GM19463 (cell line): ENCODE measurements around the gene OTOP3.
"Not testable (repeated sequence)": the region's sequence is repeated elsewhere in the genome, so short reads cannot be mapped to it uniquely, and the experiment has no call there.

Source experiments
- ATAC-seq: cut with Tn5 transposase; IDR thresholded peaks from one replicate; pipeline ENCODE4 v1.9.1; 2021; ENCODE audit warnings: mild to moderate bottlenecking, moderate library complexity; ENCODE audit not compliant: unreplicated experiment

OTOP3 gene, protein sequence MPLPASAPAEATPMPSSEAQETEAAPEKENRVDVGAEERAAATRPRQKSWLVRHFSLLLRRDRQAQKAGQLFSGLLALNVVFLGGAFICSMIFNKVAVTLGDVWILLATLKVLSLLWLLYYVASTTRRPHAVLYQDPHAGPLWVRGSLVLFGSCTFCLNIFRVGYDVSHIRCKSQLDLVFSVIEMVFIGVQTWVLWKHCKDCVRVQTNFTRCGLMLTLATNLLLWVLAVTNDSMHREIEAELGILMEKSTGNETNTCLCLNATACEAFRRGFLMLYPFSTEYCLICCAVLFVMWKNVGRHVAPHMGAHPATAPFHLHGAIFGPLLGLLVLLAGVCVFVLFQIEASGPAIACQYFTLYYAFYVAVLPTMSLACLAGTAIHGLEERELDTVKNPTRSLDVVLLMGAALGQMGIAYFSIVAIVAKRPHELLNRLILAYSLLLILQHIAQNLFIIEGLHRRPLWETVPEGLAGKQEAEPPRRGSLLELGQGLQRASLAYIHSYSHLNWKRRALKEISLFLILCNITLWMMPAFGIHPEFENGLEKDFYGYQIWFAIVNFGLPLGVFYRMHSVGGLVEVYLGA

GRCh38 chr17:74935585-74936469 lies at the start of gene OTOP3:
Gene OTOP3, plus strand, starts transcription at chr17:74935898. Its CDS starts 24 bp downstream, at chr17:74935922.
- ATAC-seq: no peak

DNA sequence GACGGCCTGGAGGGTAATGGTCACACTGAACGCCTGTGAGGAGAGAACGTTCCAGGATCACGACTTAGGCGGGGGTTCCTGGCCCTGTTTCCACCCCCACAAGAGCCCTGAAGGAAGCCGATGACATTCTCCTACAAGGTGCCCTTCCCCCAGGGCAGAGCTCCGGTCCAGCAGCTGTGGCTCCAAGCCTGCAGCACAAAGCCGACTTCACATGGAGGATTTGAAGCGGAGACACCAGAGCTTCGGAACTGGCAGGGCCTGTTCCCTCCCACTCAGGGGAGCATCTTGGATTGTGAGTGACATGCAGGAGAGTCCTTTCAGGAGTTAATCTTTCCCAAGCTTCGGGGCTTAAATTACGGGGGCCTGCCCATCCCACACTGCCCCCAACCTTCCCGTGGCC lies 47.2 kb upstream of the OTOP3 start:
- ATAC-seq: no peak

GRCh38 chr17:74890554-74890953 lies 45.1 kb upstream of the OTOP3 start:
- ATAC-seq: no peak

GRCh38 chr17:74892013-74892841 lies 43.5 kb upstream of the OTOP3 start:
- ATAC-seq: no peak

DNA sequence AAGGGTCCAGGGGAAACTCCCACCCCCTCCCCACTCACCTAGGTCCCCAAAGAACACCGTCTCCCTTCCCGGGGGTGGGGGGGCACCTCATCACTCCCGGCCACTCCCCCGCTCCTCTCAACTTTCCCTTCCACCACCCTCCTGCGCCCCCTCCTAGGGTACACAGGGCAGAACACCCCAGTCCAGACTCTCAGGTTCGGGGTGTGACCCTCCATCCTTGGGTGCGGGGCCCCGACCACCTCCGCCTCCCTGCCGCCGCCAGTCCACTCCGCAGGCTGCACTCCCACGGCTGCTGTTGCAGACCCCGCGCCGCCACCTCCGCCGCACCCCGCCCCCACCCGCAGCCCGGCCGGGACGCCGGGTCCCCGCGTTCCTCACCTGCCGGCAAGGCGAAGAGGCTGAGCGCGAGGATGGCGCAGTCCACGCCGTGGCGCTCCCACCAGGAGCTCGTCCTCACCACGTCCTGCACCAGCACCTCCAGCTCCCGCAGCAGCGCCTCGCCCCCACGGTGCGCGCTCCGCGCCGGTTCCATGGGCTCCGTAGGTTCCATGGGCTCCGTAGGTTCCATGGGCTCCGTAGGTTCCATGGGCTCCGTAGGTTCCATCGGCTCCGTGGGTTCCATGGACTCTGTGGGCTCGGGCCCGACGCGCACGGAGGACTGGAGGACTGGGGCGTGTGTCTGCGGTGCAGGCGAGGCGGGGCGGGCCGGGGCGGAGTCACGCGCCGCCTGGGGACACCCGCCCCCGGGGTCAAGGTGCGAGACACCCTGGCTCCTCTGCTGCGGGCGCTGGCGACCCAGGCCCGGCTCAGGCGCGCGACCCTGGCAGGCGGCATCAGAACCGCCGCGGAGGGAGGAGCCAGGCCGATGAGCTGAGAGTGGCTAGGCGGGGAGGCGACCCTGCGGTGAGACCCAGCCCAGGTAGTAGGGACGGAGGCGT lies 42.5 kb upstream of the OTOP3 start, which contains the start of gene FADS6:
Gene FADS6, minus strand, starts transcription at position 660 of the 938 bp plus-strand sequence. Its CDS starts 38 bp downstream, at position 622.
- ATAC-seq: no peak

DNA sequence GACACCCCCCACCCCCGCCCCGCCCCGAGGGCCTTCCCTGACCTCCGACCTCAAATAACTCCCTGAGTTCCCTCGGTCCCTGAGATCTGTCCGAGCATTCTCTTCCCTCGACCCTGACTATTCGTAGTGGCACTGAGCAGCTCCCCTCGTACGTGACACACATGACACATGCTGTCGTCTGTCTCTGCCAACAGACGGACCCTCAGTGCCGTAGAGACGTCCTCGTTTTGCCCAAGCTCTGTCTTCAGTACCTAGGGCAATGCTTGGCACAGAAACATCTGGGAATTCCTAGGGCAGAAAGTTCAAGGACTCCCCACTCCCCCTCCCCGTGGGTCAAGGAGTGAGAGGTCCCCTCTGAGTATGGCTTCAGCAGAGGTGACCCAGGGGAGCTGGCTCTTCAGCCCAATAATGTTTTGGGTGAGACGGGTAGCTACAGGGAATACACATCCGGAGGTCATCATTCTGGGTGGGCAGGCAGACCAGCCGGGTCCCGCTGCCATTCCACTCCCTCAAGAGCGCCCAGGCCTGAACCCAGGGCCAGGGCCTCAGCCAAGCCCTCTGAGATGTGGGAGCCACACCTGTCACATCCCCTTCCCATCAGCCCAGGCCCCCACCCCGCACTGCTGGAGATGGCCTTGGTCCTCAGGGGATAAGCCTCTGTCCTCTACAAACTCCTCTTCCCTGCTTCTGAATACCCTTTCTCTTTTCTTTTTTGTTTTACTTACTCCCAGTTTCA lies 41.6 kb upstream of the OTOP3 start:
- ATAC-seq: no peak

DNA sequence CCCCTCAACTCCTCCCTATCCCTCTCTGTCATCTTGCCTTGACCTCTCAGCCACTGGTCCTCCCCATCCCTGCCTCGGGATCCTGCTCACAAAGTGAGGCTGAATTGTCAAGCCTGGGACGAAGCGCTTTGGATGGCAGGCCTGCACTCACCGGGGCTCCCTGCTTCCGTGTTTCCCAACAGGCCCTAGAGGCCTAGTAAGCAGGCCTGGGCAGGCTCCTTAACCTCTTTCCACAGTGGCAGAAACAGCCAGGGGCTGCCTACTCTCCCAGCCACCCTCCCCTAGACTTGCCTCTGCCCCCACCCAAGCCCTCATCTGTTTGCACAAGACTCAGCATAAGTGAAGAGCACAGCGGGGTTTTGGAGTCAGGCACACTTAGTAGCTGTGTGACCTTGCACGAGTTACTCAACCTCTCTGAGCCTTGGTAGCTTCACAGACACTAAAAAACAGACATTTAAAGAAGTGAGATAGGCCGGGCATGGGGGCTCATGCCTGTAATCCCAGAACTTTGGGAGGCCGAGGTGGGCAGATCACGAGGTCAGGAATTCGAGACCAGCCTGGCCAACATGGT lies 37.2 kb upstream of the OTOP3 start:
- no peak for ATAC-seq

DNA sequence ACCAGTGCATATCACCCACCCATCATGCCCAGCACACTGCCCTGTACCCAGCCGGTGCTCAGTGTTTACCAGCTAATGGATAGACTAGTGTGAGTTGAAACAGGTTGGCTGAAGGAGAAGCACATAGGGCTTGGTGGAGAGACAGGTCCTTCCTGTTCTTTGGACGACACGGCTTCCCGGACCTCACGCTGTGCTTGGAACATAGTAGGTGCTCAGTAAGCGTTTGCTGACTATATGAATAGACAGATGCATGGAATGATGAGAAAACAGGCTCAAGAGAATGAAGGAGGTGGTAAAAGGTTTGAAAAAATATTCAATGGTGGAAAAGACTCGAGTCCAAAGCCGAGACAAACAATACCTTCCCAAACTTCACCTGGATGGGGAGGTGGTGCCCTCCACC lies 35.5 kb upstream of the OTOP3 start:
- no peak for ATAC-seq

DNA sequence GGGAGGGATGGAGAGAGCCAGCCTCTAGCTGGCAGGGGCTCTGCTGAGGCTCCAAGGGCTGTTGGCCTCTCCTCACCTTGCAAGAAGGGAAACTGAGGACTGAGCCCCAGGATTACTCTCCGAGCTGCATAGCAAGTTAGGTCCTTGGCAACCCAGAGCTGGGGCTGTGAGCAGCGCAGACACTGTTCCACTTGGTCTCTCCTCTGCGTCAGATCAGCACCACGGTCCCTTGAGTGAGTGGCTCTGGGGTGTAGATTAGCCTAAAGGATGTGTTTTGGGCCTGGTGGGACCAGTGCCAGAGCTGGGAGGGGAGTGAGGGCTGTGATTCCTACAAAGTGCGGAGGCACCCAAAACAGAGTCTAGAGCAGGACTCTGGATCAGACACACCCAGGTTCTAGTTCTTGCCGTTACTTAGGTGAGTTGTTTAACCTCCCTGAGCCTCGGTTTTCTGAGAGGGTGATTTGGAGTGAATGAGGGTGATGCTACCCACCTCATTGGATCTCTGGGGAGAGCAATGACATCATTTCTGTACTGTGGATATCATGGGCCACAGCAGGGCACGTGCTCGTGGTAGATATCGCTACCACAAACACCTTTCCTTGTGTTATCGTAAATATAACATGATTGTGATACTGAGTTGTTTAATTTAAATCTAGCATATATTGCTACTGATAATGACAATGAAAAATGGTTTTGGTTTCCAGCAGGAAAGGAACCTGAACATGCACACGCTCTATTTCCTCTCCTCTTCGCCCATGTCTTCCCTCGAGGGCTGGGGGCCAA lies 34.2 kb upstream of the OTOP3 start:
- no peak for ATAC-seq

- ATAC-seq: no peak
Observed at GRCh38 chr17:74903034-74903433, 32.7 kb upstream of the OTOP3 start.

DNA sequence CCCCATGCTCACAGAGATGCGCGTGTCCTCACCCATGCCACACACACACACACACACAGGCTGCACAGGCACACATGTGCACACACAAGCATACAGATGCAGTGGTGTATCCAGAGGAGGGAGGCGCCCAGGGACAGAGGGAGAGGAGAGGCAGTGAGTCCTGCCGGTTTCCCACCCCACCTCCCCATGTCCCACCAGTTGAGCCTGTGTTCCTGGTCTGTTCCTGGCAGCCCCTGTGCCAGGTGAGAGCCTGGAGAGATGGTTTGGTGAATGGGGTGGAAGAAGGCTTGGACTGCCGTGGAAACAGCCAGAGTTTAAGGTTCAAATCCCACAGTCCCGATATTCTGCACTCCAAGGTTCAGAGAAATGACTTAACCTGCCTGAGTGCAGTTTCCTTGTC lies 32.0 kb upstream of the OTOP3 start:
- ATAC-seq: no peak

GRCh38 chr17:74904687-74905409 lies 30.9 kb upstream of the OTOP3 start:
- ATAC-seq: no peak

DNA sequence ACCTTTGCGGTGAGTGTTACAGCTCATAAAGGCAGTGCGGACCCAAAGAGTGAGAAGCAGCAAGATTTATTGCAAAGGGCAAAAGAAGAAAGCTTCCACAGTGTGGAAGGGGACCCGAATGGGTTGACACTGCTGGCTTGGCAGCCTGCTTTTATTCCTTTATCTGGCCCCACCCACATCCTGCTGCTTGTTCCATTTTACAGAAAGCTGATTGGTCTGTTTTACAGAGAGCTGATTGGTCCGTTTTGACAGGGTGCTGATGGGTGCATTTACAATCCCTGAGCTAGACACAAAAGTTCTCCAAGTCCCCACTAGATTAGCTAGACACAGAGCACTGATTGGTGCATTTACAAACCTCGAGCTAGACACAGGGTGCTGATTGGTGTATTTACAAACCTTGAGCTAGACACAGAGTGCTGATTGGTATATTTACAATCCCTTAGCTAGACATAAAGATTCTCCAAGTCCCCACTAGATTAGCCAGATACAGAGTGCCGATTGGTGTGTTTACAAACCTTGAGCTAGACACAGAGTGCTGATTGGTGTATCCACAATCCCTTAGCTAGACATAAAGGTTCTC lies 29.4 kb upstream of the OTOP3 start:
- not testable (repeated sequence) for ATAC-seq

DNA sequence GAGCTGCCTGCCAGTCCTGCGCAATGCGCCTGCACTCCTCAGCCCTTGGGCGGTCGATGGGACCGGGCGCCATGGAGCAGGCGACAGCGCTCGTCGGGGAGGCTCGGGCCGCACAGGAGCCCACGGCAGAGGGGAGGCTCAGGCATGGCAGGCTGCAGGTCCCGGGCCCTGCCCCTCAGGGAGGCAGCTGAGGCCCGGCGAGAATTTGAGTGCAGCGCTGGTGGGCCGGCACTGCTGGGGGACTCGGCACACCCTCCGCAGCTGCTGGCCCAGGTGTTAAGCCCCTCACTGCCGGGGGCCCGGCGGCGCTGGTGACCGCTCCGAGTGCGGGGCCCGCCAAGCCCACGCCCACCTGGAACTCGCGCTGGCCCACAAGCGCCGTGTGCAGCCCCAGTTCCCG lies 28.7 kb upstream of the OTOP3 start:
- no peak for ATAC-seq

DNA sequence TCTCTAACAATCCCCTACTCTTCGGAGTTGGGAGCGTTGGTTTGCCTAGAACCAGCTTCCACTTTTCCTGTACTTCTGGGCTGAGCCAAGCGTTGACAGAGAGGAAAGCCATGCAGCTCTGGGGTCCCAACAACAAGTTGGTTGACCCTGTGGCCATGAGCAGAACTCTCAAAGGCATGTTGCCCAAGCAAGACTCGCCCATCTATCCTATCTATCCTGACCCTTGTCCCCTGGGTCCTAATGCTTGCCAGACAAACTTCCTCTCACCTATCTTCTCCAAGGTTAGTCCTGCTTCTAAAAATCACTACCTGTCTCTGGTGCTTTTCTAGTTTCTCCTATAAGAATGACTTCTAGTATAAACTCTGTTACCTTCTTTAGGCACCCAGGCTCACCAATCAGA lies 26.6 kb upstream of the OTOP3 start:
- not testable (repeated sequence) for ATAC-seq

- ATAC-seq: not testable (repeated sequence)
Observed at GRCh38 chr17:74911423-74911822, 24.3 kb upstream of the OTOP3 start.
